GM21390 (cell line): ENCODE results near the gene ZW10.
"Not testable (repeated sequence)": the region's sequence is repeated elsewhere in the genome, so short reads cannot be mapped to it uniquely, and the experiment has no call there.

Experiments used
- ATAC-seq: cut with Tn5 transposase; IDR thresholded peaks from one replicate; pipeline ENCODE4 v1.9.1; 2021; ENCODE audit not compliant: unreplicated experiment

ZW10 gene

DNA sequence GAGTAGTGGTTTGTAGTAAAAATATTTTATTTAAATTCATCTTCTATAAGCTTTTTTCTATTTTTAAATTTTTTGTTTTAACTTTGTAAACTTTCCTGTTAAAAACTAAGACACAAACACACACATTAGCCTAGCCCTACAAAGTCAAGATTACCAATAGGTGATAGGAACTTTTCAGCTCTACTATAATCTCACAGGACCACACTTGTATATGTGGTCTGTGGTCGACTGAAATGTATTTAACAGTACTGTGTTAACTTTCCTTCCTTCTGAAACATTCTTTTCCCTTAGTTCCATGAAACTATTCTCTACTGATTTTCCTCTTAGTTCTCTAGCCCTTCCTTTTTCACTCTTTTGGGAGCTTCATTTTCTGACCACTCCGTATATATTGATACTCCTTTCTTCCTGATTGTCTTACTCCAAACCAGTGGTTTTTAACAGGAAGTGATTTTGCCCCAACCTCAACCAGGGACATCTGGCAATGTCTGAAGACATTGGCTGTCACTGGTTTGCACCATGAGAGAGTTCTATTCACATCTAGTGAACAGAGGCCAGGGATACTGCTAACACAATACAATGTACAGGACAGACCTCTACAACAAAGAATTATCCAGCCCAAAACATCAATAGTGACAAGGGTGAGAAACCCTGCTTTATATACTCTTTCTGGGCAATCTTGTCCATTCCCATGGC lies 8.8 kb downstream of the ZW10 start:
- ATAC-seq: no peak

DNA sequence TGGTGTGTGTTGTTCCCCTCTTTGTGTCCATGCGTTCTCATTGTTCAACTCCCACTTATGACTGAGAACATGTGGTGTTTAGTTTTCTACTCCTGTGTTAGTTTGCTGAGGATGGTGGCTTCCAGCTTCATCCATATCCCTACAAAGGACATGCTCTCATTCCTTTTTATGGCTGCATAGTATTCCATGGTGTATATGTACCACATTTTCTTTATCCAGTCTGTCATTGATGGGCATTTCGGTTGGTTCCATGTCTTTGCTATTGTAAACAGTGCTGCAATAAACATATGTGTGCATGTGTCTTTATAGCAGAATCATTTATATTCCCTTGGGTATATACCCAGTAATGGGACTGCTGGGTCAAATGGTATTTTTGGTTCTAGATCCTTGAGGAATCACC lies 10.5 kb downstream of the ZW10 start:
- ATAC-seq: not testable (repeated sequence)

DNA sequence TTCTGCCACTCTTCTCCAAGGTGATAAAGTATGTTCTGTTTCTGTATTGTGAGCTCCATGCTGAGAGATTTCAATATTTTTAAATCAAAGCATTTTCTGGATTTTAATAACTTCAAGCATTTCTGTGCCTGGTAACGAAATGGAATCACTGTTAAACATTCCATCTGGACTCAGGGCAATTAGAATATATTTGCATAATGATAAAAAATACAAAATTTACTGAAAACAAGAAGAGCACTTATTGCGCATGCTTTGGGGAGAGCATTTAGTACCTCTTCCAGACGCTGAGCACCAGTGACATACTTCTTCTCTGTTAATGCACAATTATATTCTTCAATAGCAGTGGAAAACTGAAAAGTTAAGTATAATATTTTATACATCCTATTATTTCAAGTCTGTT lies 13.3 kb downstream of the ZW10 start:
- no peak for ATAC-seq

GRCh38 chr11:113752932-113753331 lies 20.6 kb downstream of the ZW10 start:
- no peak for ATAC-seq

GRCh38 chr11:113736323-113736722 lies 37.2 kb downstream of the ZW10 start:
- ATAC-seq: no peak

GRCh38 chr11:113732092-113732491 lies 41.4 kb downstream of the ZW10 start:
- ATAC-seq: no peak

GRCh38 chr11:113730887-113731726 lies 42.4 kb downstream of the ZW10 start:
- no peak for ATAC-seq

DNA sequence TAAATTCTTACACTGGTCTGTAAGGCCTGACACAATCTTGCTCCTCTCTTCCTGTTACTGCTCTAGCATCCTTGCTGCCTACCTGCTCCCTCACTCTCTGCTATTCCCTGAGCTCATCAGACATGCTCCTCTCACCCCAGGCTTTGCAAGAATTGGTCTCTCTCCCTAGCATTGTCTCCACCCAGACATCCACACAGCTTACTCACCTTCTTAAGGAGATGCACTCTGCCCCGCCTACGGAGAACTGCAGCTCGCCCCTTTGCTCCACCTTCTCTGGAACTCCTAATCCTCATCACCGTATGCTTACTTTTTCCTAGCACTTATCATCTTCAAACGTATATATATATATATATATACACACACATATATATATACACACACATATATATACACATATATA lies 44.0 kb downstream of the ZW10 start:
- ATAC-seq: no peak

- ATAC-seq: no peak
Observed at GRCh38 chr11:113728814-113729213, 44.7 kb downstream of the ZW10 start.

- ATAC-seq: no peak
Observed at GRCh38 chr11:113725913-113726312, 47.6 kb downstream of the ZW10 start.

- no peak for ATAC-seq
Observed at GRCh38 chr11:113725407-113725806, 48.1 kb downstream of the ZW10 start.

DNA sequence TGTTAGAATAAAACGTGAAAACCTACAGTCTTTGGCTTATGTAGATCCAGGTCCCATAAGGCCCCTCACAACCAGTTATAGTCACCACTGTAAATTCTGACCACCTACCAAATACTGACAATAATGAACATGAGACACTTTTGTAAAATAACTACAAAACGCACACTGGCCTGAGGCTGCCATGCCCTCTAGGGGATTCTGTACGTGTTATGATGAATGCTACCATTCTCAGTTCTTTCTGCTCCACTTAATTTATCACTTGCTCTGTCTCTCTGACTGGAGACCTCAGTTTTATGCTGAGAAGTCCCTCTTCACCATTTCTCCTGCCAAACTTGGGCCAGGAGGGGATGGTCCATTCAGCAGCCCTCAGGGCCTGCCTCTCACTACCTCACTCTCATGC lies 48.7 kb downstream of the ZW10 start:
- ATAC-seq: no peak

DNA sequence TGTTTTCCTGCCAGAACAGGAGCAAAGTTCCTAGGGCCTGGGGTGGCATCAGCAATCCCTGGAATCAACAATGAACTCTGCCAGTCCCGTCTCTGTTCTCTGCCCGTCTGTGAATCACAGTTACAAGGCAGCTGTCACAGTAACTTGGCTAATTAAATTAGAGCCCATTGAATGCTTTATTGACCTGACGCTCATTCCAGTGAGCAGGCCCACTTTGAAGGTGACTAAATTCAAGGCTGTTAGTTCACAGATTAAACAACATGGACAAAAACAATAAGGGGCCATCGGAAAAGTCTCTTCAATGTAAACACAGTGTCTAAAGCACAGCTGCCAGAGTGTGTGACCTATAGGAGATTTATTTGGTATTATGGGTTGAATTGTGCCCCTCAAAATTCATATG lies 49.7 kb downstream of the ZW10 start:
- no peak for ATAC-seq

- ATAC-seq: no peak
Observed at GRCh38 chr11:113722934-113723333, 50.6 kb downstream of the ZW10 start.

DNA sequence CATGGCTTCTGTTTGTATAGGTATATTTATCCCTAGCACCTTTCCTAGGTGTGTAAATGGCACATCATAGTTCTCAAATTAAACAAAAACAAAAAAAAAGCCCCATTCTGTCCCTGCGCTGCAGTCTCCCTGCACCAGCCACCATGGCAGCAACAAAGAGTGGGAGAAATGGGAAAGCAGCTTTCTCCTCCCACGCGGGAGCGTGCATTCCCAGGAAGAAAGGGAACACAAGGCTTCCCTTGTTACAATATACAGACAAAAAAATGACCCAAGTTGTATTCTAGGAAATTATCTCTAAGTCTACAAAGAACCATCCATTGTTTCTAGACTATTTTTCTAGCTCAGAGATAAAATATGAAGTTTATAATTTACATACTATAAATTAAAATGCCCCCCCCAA lies 51.3 kb downstream of the ZW10 start:
- no peak for ATAC-seq

- ATAC-seq: no peak
Observed at GRCh38 chr11:113721462-113722066, 51.9 kb downstream of the ZW10 start.

DNA sequence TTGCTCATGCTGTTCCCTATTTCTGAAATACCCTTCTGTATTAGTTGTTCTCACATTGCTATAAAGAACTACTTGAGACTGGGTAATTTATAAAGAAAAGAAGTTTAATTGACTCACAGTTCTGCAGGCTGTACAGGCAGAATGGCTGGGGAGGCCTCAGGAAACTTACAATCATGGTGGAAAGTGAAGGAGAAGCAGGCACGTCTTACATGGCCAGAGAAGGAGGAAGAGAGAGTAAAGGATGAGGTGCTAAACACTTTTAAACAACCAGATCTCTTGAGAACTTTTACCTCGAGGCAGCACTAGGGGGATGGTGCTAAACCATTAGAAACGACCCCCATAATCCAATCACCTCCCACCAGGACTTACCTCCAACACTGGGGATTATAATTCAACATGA lies 53.0 kb downstream of the ZW10 start:
- ATAC-seq: not testable (repeated sequence)

- no peak for ATAC-seq
Observed at GRCh38 chr11:113715882-113716625, 57.4 kb downstream of the ZW10 start.

DNA sequence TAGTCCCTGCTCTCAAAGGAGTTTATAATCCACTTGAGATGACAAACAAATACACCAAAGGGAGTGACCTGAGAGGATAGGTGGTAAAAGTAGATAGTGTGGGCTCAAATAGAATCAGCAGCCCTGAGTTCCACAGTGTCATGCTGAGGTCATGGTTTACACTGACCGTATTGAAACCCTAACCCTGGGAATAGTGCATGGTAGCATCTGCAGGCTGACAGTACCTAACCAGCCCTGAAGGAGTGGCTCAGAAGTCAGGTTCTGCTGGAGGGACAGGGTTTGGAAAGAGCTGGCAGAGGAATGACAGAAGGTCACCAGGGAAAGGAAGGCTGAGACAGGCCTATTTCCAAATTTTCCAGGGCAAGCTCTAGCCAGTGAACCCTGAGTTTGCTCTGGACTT lies 58.2 kb downstream of the ZW10 start:
- no peak for ATAC-seq

GRCh38 chr11:113710989-113711388 lies 62.5 kb downstream of the ZW10 start:
- no peak for ATAC-seq

DNA sequence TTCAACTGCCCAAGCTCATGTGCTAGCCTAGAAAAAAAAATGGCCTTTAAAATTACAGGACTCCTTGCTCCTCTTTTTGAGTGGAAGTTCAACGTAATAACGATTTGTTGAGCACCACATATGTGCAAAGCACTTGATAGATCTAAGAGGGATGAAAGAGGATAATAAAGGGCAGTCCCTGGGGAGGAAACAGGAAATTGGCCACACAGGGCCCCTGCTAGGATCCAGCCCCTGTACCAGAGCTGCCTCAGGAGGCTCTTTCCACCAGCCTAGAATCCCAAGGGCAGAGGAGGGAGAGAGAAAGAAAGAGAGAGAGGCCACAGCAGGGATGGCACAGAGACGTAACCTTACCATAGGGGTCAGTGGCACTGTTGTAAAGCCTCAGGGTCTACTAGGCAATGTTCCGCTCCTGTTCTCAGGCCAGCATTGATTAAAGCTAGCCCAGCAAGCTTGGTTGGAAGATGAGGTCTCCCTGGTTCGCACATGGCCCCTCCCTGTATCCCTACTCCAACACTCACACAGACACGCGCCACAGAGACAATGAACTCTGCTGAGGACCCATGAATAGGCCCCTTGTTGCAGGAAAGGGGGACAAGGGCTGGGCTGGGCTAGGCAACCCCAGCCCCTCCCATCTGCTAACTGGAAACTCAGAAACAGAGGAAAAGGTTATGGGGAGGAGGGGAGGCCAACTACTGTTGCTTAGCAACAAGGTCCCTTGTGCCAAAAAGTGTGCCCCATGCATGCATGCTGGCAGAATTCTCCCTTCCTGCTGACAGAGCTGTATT lies 67.4 kb downstream of the ZW10 start, which contains the start of gene TMPRSS5:
TSS of gene TMPRSS5 (minus strand) at position 438 of the 785 bp plus-strand sequence. CDS start at position 354, 84 bp downstream.
- ATAC-seq: no peak
